Measurements from ENCODE around the gene RWDD1. TPM values are rescaled to one million over a fixed set of nuclear protein-coding genes. Genes with fewer than 3 reads are reported as not detected.
A peak's percentile ranks its signal among the peaks of the same experiment; 100 is the strongest.

Gene RWDD1
- total and polyA plus RNA-seq, 2 of the 13 experiments (the other 11 are each of a cell fraction or from before 2014, with no cell fraction given) = 27.4 to 67.1 TPM

DNA sequence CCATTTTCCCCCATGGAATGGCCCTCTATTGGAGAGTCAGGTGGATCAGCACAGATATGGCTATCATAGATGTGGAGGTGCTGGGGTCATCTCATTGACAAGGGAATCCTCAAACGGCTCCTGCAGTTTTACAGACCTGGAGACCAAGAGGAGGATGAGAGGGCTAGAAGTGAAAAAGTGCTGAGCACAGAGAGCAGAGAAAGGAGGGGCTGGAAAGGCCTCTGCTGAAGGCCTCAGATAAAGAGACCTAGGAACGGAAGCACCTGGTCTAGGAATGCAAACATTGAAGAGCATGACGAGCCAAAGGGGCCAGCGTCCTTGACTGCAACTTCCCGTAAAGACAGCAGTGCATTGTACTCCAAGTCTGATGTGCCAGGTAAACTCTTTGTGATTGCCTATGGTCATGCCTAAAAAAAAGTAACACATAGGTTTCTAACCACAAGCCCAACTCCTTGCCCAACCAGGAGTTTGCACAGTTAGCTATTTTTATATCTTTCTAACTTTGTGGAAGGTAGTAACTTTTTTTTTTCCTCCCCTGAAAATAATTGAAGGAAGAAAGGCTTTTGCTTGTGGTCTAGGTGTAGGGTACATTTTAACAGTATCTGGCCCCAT, 60.2 kb downstream of the RWDD1 start (continued):
- peak; percentile 91 for TF ChIP-seq CC2D1A (CRISPR knock-in tag; IDR thresholded peaks at IDR 0.05)
- TF ChIP-seq ZSCAN30 (CRISPR knock-in tag; IDR thresholded peaks at IDR 0.05) = no peak
- TF ChIP-seq, protein P1, sequence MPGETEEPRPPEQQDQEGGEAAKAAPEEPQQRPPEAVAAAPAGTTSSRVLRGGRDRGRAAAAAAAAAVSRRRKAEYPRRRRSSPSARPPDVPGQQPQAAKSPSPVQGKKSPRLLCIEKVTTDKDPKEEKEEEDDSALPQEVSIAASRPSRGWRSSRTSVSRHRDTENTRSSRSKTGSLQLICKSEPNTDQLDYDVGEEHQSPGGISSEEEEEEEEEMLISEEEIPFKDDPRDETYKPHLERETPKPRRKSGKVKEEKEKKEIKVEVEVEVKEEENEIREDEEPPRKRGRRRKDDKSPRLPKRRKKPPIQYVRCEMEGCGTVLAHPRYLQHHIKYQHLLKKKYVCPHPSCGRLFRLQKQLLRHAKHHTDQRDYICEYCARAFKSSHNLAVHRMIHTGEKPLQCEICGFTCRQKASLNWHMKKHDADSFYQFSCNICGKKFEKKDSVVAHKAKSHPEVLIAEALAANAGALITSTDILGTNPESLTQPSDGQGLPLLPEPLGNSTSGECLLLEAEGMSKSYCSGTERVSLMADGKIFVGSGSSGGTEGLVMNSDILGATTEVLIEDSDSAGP (CRISPR knock-in tag; IDR thresholded peaks at IDR 0.05; ENCODE audit: borderline replicate concordance) = 0 out of 2 replicates have a peak, but pooled peaks have one; percentile 23
- no peak for TF ChIP-seq ZBTB3 (CRISPR knock-in tag; IDR thresholded peaks at IDR 0.05; ENCODE audit: borderline replicate concordance, low read depth)
- no peak; the same call in 1 of the 2 replicates for TF ChIP-seq STAG1 (CRISPR knock-in tag; IDR thresholded peaks at IDR 0.05)
- peak; percentile 76 for TF ChIP-seq ZNF350 (CRISPR knock-in tag; IDR thresholded peaks at IDR 0.05; ENCODE audit: borderline replicate concordance, low read depth)
- TF ChIP-seq ZNF558 (CRISPR knock-in tag; IDR thresholded peaks at IDR 0.05; ENCODE audit: borderline replicate concordance) = no peak
- no peak for TF ChIP-seq ZFP36L2 (CRISPR knock-in tag; IDR thresholded peaks at IDR 0.05)
- peak; percentile 54; the same call in 1 of the 2 replicates for TF ChIP-seq KMT2A (CRISPR knock-in tag; IDR thresholded peaks at IDR 0.05)
- TF ChIP-seq CHCHD3 (CRISPR knock-in tag; IDR thresholded peaks at IDR 0.05) = no peak
- TF ChIP-seq MIER2 (CRISPR knock-in tag; IDR thresholded peaks at IDR 0.05) = peak; percentile 90
- TF ChIP-seq RAD21 (CRISPR knock-in tag; IDR thresholded peaks at IDR 0.05) = no peak; the same call in 1 of the 2 replicates
- no peak for TF ChIP-seq ZNF709 (CRISPR knock-in tag; IDR thresholded peaks at IDR 0.05)
- no peak for TF ChIP-seq SMARCE1 (IDR thresholded peaks at IDR 0.05; ENCODE audit: borderline replicate concordance)
- peak; percentile 52; the same call in 1 of the 2 replicates for TF ChIP-seq ZBTB21 (CRISPR knock-in tag; IDR thresholded peaks at IDR 0.05)
- TF ChIP-seq NFE2L2 (IDR thresholded peaks at IDR 0.05; ENCODE audit: low read length) = 0 out of 2 replicates have a peak, but pooled peaks have one; percentile 6
- TF ChIP-seq ZNF619 (CRISPR knock-in tag; IDR thresholded peaks at IDR 0.05) = no peak
- TF ChIP-seq SETDB1 (CRISPR knock-in tag; IDR thresholded peaks at IDR 0.05; ENCODE audit: borderline replicate concordance) = no peak
- no peak for TF ChIP-seq ATM (IDR thresholded peaks at IDR 0.05; ENCODE audit: borderline replicate concordance)
- TF ChIP-seq SAP130 (CRISPR knock-in tag; IDR thresholded peaks at IDR 0.05; ENCODE audit: low read depth) = peak; percentile 98
- TF ChIP-seq CREM (IDR thresholded peaks at IDR 0.05) = peak; percentile 88
- TF ChIP-seq CREM (CRISPR knock-in tag; IDR thresholded peaks at IDR 0.05) = no peak
- TF ChIP-seq ESRRA (CRISPR knock-in tag; IDR thresholded peaks at IDR 0.05; ENCODE audit: low read depth) = peak; percentile 70; the same call in 1 of the 2 replicates
- TF ChIP-seq, protein P2, sequence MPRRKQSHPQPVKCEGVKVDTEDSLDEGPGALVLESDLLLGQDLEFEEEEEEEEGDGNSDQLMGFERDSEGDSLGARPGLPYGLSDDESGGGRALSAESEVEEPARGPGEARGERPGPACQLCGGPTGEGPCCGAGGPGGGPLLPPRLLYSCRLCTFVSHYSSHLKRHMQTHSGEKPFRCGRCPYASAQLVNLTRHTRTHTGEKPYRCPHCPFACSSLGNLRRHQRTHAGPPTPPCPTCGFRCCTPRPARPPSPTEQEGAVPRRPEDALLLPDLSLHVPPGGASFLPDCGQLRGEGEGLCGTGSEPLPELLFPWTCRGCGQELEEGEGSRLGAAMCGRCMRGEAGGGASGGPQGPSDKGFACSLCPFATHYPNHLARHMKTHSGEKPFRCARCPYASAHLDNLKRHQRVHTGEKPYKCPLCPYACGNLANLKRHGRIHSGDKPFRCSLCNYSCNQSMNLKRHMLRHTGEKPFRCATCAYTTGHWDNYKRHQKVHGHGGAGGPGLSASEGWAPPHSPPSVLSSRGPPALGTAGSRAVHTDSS (CRISPR knock-in tag; conservative IDR thresholded peaks at IDR 0.05) = no peak
- TF ChIP-seq ISX (CRISPR knock-in tag; conservative IDR thresholded peaks at IDR 0.05) = no peak

Measured in HepG2 (cell line).